ENCODE measurements around the gene DYNLRB2.

The DYNLRB2 gene

GRCh38 chr16:80554033-80554432 is 13.2 kb downstream of the DYNLRB2 start:
- DNase-seq, result no peak

- DNase-seq, result no peak
Measured at GRCh38 chr16:80556481-80556880, 15.7 kb downstream of the DYNLRB2 start.

- no peak for DNase-seq
Measured at GRCh38 chr16:80557037-80557436, 16.2 kb downstream of the DYNLRB2 start.

- DNase-seq, result no peak
Measured at GRCh38 chr16:80559369-80559768, 18.6 kb downstream of the DYNLRB2 start.

GRCh38 chr16:80563066-80563465 is 22.3 kb downstream of the DYNLRB2 start:
- no peak for DNase-seq

- no peak for DNase-seq
Measured at GRCh38 chr16:80564394-80564793, 23.6 kb downstream of the DYNLRB2 start.

GRCh38 chr16:80569440-80570105 is 28.8 kb downstream of the DYNLRB2 start:
- peak; percentile 38 for DNase-seq

- no peak for DNase-seq
Measured at GRCh38 chr16:80570106-80570478, 29.3 kb downstream of the DYNLRB2 start.

- DNase-seq, result no peak
Measured at GRCh38 chr16:80573700-80574120, 32.9 kb downstream of the DYNLRB2 start.

- no peak for DNase-seq
Measured at GRCh38 chr16:80576343-80576912, 35.6 kb downstream of the DYNLRB2 start.

- DNase-seq, result no peak
Measured at GRCh38 chr16:80577485-80578280, 36.9 kb downstream of the DYNLRB2 start.

- peak; percentile 49 for DNase-seq
Measured at GRCh38 chr16:80580109-80580832, 39.5 kb downstream of the DYNLRB2 start.

- DNase-seq, result no peak
Measured at GRCh38 chr16:80583466-80583865, 42.7 kb downstream of the DYNLRB2 start.

- DNase-seq, result no peak
Measured at GRCh38 chr16:80585764-80586163, 45.0 kb downstream of the DYNLRB2 start.

GRCh38 chr16:80586476-80586875 is 45.7 kb downstream of the DYNLRB2 start:
- no peak for DNase-seq

- DNase-seq, result no peak
Measured at GRCh38 chr16:80587071-80587470, 46.3 kb downstream of the DYNLRB2 start.

GRCh38 chr16:80591071-80591915 is 50.5 kb downstream of the DYNLRB2 start:
- peak; percentile 27 for DNase-seq

- DNase-seq, result no peak
Measured at GRCh38 chr16:80592273-80592672, 51.5 kb downstream of the DYNLRB2 start.

GRCh38 chr16:80594756-80595155 is 54.0 kb downstream of the DYNLRB2 start:
- no peak for DNase-seq

GRCh38 chr16:80596507-80597207 is 55.9 kb downstream of the DYNLRB2 start:
- DNase-seq, result no peak

GRCh38 chr16:80599466-80599865 is 58.7 kb downstream of the DYNLRB2 start:
- no peak for DNase-seq
